HG03378 (cell line): ENCODE data around the gene CLSTN2.

Experiments
- ATAC-seq: cut with Tn5 transposase; IDR thresholded peaks from one replicate; pipeline ENCODE4 v1.9.1; 2021; ENCODE audit warnings: mild to moderate bottlenecking, moderate library complexity; ENCODE audit not compliant: unreplicated experiment

Gene CLSTN2

DNA sequence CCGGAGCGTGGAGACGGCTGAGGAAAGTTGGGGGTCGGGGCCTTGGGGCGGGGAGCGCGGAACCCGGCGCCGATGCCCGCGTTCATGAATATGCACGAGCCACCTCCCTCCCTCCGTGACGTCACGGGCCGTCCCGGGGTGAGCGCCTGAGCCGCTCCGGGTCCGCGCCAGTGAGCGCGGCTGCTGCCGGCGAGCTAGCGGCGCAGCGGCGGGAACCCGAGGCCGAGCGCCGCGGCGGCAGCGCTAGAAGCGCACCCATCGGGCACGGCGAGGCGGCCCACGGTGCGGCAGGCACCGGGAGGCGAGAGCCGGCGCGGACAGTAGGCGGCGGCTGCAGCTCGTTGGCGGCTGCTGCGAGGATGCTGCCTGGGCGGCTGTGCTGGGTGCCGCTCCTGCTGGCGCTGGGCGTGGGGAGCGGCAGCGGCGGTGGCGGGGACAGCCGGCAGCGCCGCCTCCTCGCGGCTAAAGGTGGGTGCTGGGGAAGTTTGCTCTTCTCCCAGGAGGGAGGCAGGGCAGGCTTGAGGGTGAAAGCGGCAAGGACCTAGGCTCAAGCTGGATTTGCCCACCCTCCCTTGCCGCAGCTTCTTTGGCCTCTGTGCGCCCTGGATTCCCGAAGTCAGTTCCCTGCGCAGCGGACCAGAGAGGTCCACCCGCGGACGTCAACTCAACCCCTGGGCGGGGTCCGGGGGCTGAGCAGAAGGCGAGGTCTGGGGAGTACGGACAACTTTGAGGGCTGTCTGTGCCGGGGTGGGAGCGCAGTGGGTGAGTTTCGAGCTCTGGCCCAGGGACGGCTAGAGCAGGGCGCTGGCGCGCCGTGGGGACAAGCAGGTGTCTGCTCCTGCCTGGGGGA lies at the start of gene CLSTN2:
Gene CLSTN2 (plus strand): TSS at position 170 of the 850 bp plus-strand sequence.
- ATAC-seq: no peak

DNA sequence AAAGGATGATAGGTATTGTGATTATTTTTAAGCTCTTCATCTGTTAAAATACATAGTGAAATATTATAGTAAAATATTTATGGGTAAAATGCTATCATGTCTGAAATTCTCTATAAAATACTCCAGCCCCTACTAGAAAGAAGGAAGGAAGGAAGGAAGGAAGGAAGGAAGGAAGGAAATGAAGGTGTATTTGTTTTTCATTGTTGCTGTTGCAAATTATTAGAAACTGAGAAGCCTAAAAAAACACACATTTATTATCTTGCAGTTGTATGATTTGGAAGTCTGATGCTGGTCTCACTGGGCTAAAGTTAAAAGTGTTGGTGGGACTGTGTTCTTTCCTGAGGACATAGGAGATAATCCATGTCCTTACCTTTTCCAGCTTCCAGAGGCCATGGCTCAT lies 47.6 kb upstream of the CLSTN2 start:
- no peak for ATAC-seq

GRCh38 chr3:139888561-139889140 lies 46.3 kb upstream of the CLSTN2 start:
- ATAC-seq: no peak

DNA sequence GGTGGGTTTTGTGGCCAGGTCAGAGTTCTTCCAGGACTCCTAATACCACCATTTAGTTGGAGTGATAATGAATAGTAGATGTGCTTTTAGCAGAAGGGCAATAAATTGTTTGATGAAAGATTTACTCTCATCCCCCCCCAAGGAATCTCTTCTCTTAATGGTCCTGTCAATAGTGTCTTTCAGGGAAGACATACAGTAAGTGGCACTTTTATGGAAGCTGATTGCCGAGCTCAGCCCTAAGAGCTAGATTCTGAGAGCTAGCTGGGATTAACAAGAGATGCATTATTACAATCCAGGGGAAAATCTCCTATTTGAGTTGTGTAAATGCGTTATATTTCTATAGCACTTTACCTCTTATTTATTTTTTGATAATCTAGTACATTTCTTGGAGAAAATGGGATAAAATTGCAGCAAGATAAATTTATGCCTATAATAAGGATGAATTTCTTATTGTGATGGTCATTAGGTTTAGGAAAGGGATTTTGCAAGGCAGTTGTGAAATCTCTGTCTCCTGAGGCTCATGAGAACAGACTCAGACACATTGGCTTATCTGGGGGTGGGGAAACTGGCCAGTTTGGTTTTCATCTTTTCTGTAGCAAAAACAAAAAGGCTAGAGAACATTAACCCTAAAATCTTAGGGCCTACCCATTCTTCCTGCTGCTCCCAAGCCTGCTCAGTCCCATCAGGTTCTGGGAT lies 41.6 kb upstream of the CLSTN2 start:
- ATAC-seq: no peak

DNA sequence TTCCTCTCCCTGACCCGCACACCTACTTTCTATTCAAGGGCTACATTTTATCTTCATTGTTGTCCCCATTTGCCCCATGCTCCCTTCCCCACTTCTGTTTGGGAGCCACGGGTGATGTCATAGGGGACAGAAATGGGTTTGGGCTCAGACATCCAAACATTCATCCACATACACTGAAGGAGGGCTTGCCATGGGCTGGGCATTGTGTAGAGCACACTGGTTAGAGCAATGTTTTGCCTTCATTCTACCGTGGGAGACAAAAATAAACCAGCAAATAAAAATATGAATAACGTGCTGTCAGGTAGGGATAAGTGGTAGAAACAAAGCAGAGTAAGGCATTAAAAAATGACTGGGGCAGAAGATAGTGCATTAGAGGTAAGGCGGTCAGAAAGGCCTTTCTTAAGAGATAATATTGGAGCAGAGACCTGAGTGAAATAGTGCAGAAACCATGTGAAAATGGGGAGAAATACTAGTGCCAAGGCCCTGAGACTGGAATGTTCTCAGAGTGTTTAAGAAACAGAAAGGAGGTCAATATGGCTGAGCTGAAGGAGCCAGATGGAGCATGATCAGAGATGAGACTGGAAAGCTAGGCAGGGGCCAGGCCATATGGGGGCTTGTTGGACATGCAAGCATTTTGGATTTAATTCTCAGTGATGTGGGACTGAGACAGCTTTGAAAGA lies 40.9 kb upstream of the CLSTN2 start:
- no peak for ATAC-seq

GRCh38 chr3:139894643-139894989 lies 40.4 kb upstream of the CLSTN2 start:
- ATAC-seq: no peak

GRCh38 chr3:139897759-139898158 lies 37.2 kb upstream of the CLSTN2 start:
- ATAC-seq: no peak

DNA sequence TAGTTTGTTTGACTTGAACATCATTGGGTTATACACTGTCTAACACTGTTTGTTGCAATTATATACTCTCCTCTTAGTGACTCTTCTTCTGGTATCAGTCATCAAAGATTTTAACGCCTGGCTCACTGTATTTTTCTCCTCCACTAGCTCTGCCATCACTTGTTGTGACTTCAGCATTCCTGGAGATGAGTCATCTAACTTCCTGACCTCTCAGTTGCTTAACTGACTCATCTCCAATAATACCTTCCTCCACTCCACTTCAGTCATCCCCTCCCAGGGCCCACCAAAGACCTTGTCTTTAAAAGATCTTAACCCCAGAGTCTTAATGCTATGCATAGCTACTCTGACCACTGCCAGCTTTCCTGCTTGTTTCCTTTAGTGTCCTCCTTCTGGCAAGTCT lies 28.6 kb upstream of the CLSTN2 start:
- no peak for ATAC-seq

DNA sequence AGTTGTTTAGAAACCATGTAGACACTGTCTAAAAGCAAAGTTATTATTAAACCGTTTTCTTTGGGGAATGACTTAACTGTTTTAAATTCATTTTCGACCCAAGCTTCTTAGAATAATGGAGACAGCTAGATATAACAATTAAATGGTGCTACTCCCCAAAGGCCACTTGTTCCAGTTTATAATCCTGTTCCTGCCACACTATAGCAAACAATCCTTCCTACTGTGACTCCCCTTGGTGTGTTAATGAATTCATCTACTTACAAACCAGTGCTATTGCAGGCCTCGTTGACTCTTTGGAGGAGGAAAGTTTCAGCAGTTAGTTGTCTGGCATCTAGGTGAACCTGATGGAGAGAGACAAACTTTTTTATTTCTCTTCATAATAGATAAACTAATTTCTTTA lies 25.2 kb upstream of the CLSTN2 start:
- ATAC-seq: no peak

GRCh38 chr3:139916271-139916670 lies 18.7 kb upstream of the CLSTN2 start:
- ATAC-seq: no peak

DNA sequence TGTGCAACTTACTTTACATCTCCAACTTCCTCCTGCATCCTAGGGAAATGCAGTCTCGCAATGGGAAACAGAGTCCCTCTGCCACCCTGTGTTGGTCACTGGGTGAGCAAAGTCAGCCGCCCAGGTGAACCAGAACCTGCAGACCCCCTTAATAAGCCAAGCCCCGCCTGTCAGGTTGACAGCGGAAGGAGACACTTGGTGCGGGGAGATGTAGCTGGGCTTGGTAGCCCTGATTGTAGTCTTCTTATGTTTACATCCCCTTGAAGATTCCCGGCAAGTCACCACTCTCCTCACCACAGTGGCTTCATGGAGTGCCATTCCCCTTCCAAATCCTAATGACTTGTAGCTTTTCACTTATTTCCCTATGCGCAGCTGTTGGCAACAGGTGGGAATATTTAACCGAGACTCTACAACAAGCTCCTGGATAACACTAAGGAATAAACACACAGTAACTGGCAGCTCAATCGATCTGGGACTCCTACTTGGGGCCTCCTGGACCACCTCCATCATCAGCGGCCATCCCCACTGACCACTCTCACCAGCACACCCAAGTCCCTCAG lies 17.7 kb upstream of the CLSTN2 start:
- no peak for ATAC-seq

DNA sequence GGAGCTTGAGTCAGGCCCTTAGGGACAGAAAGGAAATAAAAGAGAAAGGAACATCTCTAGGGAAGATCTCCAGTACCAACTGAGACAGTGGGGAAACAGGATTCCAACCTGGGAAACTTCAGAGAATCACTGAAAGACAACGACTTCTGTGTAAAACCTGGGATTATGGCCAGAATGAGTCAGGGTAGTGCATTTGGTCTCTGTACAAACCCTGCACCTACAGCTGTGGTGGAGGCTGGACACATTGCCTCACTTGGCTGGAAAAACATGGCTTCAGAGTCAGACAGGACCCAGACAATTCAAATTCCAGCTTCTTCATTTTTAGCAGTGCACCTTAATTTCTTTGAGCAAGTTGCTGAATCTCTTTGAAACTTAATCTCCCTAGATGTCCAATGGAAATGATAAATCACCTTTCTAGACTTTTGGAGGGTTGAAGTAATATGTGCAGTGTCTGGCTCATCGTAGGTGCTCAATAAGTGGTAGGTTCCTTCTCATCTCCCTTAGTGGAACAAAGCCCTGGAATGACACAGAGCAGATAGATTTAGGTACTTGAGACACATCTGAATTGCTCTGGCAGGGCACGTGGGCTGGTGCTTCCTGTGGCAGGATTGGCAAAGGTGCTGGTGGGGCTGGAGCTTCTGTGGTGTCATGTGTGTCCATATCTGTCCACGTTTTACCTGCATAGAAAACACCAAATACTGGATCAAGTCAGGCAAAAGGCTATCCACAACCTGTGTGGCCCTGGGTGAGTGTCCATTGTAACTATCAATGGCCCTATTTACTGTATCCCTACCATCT lies 6.1 kb upstream of the CLSTN2 start:
- no peak for ATAC-seq

- no peak for ATAC-seq
Observed at GRCh38 chr3:139930211-139930610, 4.8 kb upstream of the CLSTN2 start.

GRCh38 chr3:139933766-139934165 lies 1.2 kb upstream of the CLSTN2 start:
- ATAC-seq: no peak

DNA sequence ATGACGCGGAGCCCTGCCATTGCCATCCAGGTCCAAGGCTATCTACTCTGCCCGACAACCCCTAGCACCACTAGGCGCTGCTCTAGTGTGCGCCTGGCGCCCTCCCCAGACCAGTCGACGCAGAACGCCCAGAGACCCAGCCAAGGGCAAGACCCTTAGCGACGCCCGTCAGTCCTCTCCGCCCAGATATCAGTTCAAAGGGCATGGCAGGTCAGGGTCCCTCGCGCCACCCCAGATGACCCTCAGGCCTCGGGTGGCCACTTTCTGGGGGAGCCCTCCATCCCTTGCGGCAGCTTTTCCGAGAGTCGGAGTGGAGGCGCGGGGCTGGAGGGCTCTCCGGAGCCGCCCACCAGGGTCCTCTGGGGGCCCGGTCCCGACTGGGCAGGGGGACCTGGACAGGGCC lies 371 bp upstream of the CLSTN2 start:
- no peak for ATAC-seq

- ATAC-seq: no peak
Observed at GRCh38 chr3:139935866-139936817, 1.2 kb downstream of the CLSTN2 start.

DNA sequence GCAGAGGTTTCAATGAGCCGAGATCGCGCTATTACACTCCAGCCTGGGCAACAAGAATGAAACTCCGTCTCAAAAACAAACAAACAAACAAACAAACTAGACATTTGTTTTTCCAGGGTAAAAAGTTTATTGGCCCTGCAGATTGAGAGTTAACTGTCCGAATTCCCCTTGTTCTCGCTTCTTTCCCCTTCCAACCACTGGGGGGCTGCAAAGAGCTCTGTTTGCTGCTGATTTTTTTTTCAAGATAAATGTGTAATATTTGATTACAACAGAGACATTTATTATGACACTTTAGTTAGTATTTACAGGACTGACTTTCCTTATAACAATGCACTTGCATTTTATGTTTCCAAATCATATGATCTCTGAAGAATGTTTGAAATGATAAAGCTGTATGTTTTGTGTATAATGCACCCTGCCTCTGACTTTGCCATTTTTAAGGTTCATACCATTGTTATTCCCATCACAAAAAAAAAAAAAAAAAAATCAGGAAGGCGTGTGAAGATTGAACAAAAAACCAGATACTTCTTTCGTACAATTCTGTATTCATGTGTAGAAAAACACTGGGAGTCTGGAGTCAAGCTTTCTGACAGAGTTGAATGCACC lies 2.8 kb downstream of the CLSTN2 start:
- ATAC-seq: no peak

- ATAC-seq: no peak
Observed at GRCh38 chr3:139939681-139940190, 4.8 kb downstream of the CLSTN2 start.

DNA sequence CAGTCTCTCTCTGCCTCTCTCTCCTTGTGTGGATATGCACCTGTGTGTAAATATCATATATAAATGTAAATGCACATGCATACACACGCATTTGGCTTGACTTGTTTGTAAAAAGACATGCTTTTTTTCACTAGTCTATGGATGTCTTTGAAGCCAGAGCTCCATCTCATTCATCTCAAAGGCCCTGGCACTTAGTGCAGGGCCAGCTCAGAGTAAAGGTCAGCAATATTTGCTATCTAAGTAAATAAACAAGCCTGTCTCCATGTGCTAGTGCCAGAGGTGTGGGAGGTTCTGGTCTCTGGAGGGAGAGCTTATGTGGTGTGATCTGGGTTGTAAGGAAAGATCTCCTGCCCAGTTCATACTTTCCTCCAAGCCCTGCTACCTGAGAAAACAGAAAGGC lies 5.6 kb downstream of the CLSTN2 start:
- no peak for ATAC-seq
